Middle frontal gyrus (tissue), 1 donor: ENCODE data around the gene PPM1E.
"Not testable (repeated sequence)": the region's sequence is repeated elsewhere in the genome, so short reads cannot be mapped to it uniquely, and the experiment has no call there.

Experiments used
- DNase-seq: peaks from one replicate; pipeline ENCODE4 v3.0.0-alpha.2; 2015; ENCODE audit warnings: low spot score; ENCODE audit errors: extremely low spot score

The PPM1E gene

DNA sequence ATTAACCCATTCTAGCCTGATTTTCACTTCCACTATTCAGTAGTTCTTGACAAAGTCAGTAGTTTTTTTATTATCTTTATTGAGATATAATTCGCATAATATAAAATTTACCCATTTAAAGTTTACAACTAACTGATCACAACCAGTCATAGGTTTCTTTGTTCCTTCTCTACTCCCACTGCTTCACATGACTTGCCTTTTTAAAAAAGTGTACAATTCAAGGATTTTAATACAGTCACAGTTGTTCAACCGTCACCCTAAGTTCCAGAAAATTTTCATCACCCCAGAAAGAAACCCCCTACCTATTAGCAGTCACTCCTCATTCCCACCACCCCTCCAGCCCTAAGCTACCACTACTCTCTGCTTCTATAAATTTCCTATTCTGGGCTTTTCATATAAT is 188.5 kb downstream of the PPM1E start:
- no peak for DNase-seq

DNA sequence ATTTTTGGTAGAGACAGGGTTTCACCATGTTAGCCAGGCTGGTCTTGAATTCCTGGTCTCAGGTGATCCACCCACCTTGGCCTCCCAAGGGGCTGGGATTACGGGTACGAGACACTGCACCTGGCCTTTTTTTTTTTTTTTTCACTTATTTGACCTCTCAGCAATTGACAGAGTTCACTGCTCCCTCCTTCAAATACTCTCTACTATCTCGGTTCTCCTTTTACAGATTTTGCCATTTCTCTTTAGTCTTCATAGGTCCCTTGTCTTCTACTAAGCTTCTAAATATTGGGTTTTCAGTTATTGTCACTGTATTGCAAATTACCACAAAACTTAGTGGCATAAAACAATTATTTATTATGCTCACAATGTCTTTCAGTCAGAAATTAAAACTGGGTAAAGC is 191.8 kb downstream of the PPM1E start:
- no peak for DNase-seq

DNA sequence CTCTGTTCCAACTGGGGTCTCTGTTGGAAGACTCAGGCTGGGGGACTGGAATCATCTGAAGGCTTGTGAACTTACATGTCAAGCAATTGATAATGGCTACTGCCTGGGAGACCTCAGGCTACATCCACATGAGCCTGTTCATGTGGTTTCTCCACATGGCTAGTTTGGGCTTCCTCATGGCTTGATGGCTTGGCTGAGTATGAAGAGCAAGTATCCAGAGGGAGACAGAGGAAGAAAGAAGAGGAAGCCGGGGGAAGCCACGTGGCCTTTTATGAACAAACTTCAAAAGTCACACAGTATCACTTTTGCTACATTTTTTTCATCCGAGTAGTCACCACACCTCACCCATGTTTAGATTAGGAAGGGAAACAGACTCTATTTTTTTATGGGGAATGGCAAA is 192.2 kb downstream of the PPM1E start:
- DNase-seq: no peak

DNA sequence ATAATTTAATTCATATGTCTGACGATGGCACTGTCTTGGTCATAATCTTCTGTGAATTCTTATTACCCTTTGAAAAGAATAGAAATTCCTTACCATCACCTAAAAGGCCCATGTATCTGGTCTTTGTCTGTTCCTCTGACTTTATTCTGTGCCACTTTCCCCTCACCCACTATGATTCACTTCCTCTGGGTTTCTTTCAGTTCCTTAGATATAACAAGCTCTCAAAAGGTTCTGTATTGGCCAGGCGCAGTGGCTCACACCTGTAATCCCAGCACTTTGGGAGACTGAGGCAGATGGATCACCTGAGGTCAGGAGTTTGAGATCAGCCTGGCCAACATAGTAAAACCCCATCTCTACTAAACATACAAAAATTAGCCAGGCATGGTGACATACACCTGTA is 198.7 kb downstream of the PPM1E start:
- not testable (repeated sequence) for DNase-seq

DNA sequence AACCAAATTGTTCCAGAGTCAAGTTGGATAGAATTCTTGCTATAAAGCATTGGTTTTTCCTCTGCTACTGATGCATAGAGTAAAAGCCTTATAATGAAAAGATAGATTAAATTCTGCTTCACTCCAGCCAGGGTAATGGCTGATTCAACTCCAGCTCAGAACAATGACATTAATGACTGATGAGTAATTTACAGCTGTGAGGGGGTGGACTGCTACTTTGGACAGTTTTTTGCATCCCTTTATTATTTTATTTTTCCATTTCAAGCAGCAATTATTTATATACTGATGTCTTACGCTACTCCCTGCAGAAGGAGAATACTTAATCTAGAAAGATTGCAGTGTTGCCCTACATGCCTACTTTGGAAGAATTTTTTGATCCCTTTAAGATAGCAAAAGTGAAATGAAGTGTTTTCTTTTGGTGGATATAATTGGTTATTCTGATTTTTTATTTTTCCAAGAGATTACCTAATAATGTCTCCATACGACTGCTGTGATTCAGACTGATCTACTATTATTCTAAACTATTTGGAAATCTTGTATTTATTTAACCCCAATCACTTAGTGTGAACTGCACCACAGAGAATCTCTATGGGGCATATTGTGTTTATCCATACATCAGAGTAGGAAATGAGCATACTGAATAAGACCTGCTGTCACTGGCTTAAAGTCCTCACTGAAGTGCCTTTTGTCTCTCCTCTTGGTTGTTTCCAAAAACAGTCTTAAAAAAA is 201.5 kb downstream of the PPM1E start:
- no peak for DNase-seq

DNA sequence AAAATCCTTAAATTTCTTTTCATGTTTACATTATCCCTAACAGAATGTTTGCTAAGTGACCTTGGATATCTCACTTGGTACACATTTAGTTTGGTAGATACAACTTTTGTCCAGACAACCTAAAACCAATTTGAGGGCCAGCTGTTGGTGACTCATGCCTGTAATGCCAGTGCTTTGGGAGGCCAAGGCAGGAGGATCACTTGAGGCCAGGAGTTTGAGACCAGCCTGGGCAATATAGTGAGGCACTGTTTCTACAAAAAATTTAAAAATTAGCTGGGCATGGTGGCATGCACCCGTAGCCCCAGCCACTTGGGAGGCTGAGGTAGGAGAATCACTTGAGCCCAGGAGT is 202.0 kb downstream of the PPM1E start:
- not testable (repeated sequence) for DNase-seq

DNA sequence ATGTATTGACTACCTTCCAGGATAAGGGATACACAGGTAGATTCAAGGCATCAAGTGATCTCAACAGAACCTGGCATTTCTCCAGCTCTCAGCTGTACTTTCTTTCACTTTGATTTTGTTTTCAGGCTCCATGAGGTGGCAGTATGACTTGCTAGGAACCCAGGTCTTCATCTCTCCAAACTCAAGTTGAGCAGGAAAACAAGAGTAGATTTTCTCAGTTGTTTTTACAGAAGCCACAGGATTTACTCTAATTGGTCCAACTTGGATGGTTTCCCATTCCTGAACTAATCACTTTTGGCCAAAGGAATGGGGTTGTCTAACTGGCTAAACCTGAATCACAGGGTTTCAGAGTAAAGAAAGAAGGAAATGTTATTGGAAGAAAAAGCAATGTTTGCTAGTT is 204.4 kb downstream of the PPM1E start:
- DNase-seq: no peak

DNA sequence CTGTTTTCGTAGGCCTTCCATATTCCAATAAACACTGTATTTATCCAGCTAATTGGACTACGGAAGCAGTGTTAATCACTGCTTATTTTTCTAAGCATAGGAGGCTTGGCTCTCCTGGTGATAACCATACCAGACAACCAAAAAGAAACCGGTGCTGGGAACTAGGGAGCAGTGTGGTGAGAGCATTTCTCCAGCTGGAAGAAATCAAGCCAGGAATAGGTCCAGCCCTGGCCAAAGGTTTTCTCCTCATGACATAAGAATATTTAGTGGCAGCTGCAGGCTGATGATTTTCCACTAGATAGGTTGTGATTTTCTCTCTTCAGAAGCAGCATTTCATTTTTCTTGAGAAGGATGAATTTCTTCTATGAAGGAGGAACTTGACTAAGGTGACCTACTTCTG is 209.6 kb downstream of the PPM1E start:
- no peak for DNase-seq

DNA sequence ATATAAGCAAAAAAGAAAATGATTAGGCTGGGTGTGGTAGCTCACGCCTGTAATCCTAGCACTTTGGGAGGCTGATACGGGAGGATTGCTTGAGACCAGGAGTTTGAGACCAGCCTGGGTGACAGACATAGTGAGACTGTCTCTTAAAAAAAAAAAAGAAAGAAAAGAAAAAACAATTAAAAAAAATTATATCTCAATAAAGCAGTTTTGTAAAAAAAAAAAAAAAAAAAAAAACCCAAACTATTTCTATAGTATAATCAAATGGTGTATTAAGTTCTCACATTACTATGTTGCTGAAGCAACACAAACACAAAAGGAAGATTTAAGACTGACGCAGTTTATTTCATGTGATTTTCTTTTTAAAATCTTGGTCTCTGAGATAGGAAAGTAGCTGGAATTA is 210.6 kb downstream of the PPM1E start:
- no peak for DNase-seq

DNA sequence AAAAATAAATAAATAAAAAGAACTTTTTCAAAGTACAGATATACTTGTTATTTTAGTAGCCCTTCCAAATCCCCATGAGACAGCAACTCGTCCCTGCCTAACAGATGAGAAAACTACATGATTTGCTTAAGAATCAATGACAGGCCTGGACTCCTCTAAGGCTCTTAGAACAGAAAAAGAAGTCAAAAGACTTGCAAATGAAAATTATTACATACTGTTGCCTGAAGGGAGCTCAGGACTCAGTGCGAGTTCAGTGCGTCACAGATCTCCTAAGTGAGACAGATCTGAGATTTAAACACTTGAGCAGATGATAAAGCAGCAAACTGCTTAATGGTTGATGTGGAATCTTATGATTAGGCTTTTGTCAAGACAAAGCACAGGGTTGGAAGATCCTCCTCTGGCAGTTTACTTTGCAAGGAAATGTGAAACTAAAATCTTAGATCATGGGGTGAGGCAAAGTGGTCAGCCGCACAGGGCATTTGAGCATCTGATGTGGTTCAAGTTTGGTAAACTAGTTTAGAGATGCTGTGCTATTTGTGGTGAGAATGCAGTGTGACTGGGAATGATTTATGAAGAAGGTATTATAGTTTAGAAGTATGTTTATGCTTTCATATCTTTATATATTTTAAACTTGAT is 212.9 kb downstream of the PPM1E start:
- no peak for DNase-seq

DNA sequence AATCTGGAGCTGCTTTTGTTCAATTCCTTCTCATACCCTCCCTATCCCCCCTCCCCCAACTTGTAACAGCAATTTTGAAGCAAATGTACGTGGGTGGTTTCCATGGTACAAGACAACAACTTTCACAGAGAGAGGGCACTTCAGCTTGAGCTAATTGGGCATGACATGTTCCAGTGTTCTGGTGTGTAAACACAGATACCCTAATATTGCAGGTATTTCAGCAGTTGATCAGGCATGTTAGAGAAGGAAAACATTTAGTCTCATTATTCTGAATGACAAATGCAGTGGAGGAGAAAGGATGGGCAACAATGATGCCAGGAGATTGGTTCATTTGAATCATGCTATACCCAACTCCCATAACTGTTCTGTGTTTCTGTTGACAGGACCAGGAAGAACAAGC is 213.5 kb downstream of the PPM1E start:
- DNase-seq: no peak

DNA sequence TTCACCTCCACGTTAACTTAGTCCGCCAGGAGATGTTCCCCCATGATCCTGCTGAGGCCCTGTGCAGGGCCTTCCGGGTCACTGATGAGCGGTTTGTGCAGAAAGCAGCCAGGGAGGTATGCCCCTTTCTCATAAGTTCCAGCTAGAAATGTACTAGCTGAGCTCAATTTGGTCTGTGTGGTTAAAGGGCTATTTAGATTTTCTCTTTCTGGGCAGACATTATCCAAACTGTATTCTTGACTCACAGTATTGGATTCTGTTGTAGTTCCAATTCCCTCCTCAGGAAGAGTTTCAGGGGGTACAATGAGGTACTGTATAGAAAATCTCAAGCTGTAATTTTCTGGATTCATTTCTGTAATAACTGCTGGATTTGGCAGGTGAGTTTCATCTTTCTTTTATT is 214.0 kb downstream of the PPM1E start:
- no peak for DNase-seq

DNA sequence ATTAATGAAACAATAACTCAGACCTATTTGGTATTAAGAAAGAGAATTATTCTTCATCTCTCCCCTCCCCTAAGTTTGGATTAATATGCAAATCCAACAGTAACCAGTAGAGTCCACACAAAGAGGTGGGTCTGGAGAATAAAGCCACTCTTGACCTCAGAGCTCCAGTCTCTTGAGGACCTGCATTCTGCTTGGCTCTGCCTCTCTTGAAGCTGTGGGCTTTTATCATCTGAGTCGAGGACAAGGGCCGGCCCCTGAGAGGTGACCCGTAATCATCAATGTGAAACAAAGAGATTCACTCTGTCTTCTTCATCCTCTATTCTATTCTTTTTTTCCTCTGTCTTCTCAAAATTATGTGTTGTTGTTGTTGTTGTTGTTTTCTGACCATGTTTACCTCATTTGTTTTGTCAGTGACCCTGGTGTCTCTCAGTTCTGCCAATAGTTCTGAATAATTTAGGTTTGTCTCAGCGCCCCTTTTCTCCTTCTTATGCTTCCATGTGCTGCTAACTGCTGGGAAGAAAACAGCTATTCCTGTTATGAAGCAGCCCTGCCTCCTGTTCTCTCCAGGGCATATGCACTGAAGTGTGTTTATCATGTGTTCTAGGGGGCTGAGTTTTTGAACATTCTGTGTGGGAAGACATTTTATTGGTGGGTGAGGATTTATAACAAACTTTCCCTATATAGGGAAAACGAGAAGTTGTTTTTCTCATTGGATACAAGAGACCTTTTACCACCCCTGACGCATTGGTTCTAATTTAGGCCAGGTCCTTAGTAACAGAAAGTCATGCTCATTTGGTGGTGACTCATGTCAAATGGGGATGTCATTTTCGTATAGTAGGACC is 215.2 kb downstream of the PPM1E start:
- no peak for DNase-seq

DNA sequence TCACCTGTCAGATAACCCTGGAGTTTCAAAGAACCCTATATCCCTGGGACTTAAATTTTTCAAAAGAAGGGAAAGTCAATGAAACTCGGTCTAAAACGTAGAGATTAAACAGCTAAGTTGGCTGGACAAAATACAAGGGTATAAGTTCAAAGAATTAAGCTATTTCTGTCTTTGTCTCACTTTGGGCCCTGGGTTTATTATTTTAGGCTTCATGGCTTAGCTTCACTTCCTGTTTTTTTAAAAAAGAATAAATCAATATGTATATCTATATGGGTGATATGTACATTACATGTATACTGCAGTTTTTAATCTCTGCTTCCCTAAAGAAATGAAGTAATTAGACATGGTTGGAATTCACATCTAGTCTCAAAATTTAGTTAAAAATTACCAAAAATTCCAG is 218.7 kb downstream of the PPM1E start:
- DNase-seq: no peak

DNA sequence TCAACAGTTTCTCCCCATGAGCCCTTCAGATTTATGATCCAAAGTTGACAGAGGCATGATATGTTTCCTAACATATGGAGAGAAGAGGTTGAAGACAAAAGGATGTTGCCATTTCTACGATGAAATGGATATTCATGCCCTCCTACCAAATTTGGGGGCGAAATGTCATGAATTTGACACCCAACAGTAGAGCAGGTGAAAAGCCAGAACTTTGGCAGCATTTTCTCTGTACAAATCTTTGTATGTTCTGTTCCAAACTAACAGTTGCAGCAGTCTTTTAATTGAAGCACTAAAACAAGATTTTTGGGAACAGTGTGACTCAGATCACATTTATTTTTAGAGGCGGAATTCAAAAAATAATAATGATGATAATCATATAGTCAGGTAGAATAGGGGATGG is 220.9 kb downstream of the PPM1E start:
- DNase-seq: no peak

DNA sequence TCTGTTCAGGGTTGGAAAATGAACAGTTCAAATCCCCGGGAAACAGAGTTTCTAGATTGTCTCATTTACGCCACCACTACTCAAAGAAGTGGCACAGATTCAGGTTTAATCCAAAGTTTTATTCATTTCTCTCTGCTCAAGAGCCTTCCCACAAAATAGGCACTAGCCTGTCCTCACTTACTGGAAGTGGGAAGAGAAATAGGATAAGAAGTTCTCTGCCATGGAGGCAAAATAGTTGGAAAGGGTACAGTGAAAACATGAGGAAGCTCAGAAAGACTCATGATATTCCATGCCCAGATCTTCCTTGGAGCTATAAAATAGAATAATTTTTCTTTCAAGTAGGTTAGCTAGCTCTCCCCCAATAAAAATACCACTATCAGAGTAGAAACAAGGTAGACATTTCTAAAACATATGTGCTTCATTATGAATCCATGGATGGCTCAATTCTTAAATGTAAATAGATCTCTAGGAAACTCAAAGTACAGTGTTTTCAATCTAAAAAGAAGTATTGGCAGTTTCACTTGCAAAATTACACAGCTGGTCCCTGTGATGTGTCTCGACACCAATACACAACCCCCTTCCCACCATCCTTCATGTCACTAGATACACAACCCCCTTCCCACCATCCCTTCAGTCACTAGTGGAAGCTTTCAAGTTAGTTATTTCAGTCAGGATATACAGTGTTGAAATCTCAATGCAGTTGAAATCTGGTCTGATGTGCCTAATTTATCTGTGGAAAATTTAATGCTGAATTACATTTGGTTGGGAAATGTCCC is 225.2 kb downstream of the PPM1E start:
- no peak for DNase-seq

DNA sequence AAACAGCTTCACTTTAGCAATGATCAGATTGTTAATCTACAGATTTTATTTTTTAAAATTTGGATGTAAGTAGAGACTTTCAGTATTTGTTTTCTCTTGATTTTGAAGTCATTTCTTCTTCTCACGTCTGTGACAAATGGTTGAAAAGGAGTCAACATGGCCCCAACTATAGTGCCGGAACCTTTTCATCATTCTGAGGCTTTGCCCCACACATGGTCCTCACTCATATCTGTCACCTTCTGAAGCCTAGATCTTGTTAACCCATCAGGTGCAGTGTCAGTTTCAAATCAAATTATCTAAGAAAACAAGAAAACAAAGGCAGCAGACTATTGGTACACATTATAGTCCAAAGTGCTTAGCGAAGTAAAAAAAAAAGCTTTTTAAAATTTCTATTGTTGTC is 227.0 kb downstream of the PPM1E start:
- no peak for DNase-seq

DNA sequence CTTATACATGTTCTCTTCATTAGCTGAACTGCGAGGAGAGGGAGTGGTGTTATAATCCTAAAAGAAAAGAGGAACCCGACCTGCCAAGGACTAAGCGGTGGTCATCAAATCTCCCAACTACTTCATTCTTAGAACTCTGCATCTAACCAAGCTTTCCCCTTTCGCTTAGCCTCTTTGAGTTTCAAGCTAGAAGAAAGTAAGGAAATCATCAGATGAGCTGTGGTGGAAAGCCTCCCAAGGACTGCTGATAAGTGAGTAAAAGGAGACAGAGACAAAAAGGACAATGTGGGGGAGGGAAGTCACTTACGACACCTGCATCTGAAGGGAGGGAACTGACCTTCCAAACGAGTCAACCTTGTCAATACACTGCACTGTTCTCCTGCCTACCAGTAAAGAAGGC is 229.7 kb downstream of the PPM1E start:
- DNase-seq: no peak

DNA sequence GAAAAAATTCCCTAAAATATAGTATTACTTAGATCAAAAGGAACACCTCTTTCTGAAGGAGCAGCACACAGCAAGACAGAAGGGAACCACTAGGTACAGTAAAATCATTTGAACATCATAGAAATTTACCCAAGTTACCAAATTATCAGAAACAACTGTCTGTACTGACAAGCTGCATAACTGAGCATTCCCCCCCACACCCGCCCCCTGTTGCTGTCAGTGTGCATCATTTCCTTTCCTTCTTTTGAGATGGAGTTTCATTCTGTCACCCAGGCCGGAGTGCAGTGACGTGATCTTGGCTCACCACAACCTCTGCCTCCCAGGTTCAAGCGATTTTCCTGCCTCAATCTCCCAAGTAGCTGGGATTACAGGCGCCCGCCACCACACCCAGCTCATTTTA is 230.3 kb downstream of the PPM1E start:
- DNase-seq: no peak

DNA sequence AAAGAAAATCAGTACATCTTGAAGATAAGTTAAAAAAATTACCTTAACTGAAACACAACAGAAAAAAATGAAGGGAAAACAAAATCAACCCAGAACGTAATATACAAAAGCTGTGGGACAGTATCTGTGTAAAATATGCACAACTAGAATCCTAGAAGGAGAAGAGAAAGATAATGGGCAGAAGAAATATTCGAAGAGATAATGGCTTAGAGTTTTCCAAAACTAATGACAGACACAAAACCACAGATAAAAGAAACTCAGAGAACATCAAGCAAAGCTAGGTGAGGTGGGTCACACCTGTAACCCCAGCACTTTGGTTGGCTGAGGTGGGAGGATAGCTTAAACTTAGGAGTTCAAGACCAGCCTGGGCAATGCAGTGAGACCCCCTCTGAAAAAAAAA is 234.0 kb downstream of the PPM1E start:
- DNase-seq: no peak

DNA sequence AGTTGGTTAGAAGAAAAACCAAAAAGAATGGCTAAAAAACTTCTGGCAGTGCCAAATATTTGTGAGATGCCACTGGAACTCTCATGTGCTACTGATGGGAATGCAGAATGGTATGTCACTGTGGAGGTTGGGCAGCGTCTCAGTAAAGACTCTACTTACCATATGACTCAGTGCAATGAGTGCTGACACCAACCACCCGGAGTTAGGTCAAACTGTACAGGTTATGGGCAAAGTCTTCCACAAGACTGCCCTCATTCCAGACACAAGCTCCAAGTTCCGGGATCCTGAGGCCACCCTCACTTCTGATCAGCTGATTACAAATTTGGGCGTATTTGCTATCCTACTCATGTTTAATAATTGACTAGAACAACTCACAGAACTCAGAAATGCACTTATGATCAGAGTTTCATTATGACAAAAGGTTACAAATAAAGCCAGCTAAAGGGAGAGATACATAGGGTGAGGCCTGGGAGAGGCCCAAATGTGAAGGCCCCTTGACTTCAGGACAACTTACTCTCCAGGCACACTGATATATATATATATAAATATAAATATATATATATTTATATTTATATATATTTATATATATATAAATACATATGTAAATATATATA is 236.2 kb downstream of the PPM1E start:
- DNase-seq: no peak
